ENCODE data around the gene PDGFRB. TPM values are rescaled to one million over a fixed set of nuclear protein-coding genes. Genes with fewer than 3 reads are reported as not detected.

The PDGFRB gene
- total and polyA plus RNA-seq, 10 of the 15 experiments (the other 5 are each of a cell fraction or from before 2014, with no cell fraction given): 0.02 to 3.0 (median 1.0) TPM

GRCh38 chr5:150066436-150066835 is 89.2 kb downstream of the PDGFRB start (continued):
- TF ChIP-seq, protein P1, sequence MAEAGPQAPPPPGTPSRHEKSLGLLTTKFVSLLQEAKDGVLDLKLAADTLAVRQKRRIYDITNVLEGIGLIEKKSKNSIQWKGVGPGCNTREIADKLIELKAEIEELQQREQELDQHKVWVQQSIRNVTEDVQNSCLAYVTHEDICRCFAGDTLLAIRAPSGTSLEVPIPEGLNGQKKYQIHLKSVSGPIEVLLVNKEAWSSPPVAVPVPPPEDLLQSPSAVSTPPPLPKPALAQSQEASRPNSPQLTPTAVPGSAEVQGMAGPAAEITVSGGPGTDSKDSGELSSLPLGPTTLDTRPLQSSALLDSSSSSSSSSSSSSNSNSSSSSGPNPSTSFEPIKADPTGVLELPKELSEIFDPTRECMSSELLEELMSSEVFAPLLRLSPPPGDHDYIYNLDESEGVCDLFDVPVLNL (IDR thresholded peaks at IDR 0.05; ENCODE audit: low read depth, low read length): no peak
- no peak for TF ChIP-seq STAT1 (conservative IDR thresholded peaks at IDR 0.05)
- TF ChIP-seq, protein P2, sequence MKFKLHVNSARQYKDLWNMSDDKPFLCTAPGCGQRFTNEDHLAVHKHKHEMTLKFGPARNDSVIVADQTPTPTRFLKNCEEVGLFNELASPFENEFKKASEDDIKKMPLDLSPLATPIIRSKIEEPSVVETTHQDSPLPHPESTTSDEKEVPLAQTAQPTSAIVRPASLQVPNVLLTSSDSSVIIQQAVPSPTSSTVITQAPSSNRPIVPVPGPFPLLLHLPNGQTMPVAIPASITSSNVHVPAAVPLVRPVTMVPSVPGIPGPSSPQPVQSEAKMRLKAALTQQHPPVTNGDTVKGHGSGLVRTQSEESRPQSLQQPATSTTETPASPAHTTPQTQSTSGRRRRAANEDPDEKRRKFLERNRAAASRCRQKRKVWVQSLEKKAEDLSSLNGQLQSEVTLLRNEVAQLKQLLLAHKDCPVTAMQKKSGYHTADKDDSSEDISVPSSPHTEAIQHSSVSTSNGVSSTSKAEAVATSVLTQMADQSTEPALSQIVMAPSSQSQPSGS (IDR thresholded peaks at IDR 0.05; ENCODE audit: low read length): no peak
- no peak for TF ChIP-seq ESRRA (IDR thresholded peaks at IDR 0.05; ENCODE audit: low read length)
- no peak for TF ChIP-seq HDGF (IDR thresholded peaks at IDR 0.05)

DNA sequence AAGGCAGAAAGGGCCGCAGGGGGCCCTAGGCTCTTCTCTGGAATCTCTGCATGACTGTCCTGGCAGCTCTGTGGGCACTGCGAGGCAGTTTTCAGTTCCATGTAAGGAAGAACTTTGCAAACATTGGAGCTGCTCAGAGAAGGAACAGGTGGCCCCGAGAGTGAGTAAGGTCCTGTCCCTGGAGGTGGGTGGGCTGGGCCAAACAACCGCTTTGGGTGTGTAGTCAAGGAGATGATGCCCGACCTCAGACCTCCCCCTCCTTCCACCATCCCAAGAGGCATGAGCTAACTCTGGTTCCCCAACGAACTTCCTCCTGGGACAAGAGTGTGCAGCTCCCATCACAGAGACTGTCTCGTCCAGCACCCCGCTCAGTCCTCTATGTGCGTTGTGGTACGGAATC is 89.8 kb downstream of the PDGFRB start:
- Histone ChIP-seq H2AFZ (ENCODE audit: control insufficient read depth, low read depth, low read length) (no peak overlapping the region), H3K4me1 (ENCODE audit: control insufficient read depth, insufficient read depth, low read length) (no peaks in the 10 kb centered on the region), H3K27ac (ENCODE audit: control insufficient read depth, insufficient read depth) (no peak overlapping the region), H3K9me3 (replicated peaks; ENCODE audit: control insufficient read depth, insufficient read depth, low read length) (no peaks in the 10 kb centered on the region), H3K79me2 (ENCODE audit: control insufficient read depth, insufficient read depth, low read length) (no peaks in the 10 kb centered on the region), H3K4me2 (ENCODE audit: control insufficient read depth, insufficient read depth) (no peak overlapping the region), H3K9ac (ENCODE audit: control insufficient read depth, insufficient read depth, low read length) (no peak overlapping the region), H3K4me3 (no peak overlapping the region), H3K36me3 (ENCODE audit: control insufficient read depth in 2 of 2, insufficient read depth in 2 of 2, low read length in 1 of 2) (no peaks in the 10 kb centered on the region), H4K20me1 (ENCODE audit: control insufficient read depth, insufficient read depth) (no peaks in the 10 kb centered on the region), H3K27me3 (replicated peaks in 1 of 2; ENCODE audit: control insufficient read depth in 2 of 2, insufficient read depth in 2 of 2, low read length in 1 of 2) (no peaks in the 10 kb centered on the region; a peak in 1 of 4 replicates)
- ATAC-seq (no peak), DNase-seq (ENCODE audit: low read depth, low spot score) (no peak), FAIRE-seq (no peak)
- no TSS peak for BruUV-seq (replicated peaks)
- ChIA-PET SMC1A (ENCODE audit: uncharacterized antibody, unreplicated experiment) (interaction anchor here (1.1 kb wide), 1 partner anchor 15 kb away, joined by 4 read pairs; no protein-coding TSS in a partner anchor), CTCF (interaction anchor here (0.6 to 3.0 kb wide), 5 partner anchors 9 to 214 kb away, joined by 3 to 12 read pairs (median 3); no protein-coding TSS in a partner anchor), RAD21 (ENCODE audit: unreplicated experiment) (interaction anchor here (0.9 to 1.2 kb wide), 2 partner anchors 9 to 12 kb away, joined by 3 read pairs; no protein-coding TSS in a partner anchor), POLR2A (no interaction called here)
- 20% methylated on average over 10 of the region's 10 CpGs for WGBS (ENCODE audit: insufficient coverage, insufficient replicate concordance, low lambda C conversion rate, missing lambda C conversion rate)
- intact Hi-C loops (cut with micrococcal nuclease; ENCODE audit: unreplicated experiment): no loop called here
- in situ Hi-C loops (cut with MboI): no loop called here
- TF ChIP-seq, protein P3, sequence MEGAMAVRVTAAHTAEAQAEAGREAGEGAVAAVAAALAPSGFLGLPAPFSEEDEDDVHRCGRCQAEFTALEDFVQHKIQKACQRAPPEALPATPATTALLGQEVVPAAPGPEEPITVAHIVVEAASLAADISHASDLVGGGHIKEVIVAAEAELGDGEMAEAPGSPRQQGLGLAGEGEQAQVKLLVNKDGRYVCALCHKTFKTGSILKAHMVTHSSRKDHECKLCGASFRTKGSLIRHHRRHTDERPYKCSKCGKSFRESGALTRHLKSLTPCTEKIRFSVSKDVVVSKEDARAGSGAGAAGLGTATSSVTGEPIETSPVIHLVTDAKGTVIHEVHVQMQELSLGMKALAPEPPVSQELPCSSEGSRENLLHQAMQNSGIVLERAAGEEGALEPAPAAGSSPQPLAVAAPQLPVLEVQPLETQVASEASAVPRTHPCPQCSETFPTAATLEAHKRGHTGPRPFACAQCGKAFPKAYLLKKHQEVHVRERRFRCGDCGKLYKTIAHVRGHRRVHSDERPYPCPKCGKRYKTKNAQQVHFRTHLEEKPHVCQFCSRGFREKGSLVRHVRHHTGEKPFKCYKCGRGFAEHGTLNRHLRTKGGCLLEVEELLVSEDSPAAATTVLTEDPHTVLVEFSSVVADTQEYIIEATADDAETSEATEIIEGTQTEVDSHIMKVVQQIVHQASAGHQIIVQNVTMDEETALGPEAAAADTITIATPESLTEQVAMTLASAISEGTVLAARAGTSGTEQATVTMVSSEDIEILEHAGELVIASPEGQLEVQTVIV (IDR thresholded peaks at IDR 0.05; ENCODE audit: borderline replicate concordance, partially characterized antibody): no peak
- no peak for TF ChIP-seq JUNB (IDR thresholded peaks at IDR 0.05)
- TF ChIP-seq HCFC1 (IDR thresholded peaks at IDR 0.05; ENCODE audit: low read length): no peak
- TF ChIP-seq, protein P4, sequence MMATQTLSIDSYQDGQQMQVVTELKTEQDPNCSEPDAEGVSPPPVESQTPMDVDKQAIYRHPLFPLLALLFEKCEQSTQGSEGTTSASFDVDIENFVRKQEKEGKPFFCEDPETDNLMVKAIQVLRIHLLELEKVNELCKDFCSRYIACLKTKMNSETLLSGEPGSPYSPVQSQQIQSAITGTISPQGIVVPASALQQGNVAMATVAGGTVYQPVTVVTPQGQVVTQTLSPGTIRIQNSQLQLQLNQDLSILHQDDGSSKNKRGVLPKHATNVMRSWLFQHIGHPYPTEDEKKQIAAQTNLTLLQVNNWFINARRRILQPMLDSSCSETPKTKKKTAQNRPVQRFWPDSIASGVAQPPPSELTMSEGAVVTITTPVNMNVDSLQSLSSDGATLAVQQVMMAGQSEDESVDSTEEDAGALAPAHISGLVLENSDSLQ (IDR thresholded peaks at IDR 0.05): no peak
- no peak for TF ChIP-seq POLR2AphosphoS2 (IDR thresholded peaks at IDR 0.05; ENCODE audit: low read depth, low read length)
- TF ChIP-seq IKZF1 (conservative IDR thresholded peaks at IDR 0.05): no peak
- no peak for TF ChIP-seq GATAD2B (conservative IDR thresholded peaks at IDR 0.05; ENCODE audit: low read depth)
- TF ChIP-seq, protein P5, sequence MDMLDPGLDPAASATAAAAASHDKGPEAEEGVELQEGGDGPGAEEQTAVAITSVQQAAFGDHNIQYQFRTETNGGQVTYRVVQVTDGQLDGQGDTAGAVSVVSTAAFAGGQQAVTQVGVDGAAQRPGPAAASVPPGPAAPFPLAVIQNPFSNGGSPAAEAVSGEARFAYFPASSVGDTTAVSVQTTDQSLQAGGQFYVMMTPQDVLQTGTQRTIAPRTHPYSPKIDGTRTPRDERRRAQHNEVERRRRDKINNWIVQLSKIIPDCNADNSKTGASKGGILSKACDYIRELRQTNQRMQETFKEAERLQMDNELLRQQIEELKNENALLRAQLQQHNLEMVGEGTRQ (IDR thresholded peaks at IDR 0.05; ENCODE audit: borderline replicate concordance, low read depth, low read length): no peak
- TF ChIP-seq, protein P6, sequence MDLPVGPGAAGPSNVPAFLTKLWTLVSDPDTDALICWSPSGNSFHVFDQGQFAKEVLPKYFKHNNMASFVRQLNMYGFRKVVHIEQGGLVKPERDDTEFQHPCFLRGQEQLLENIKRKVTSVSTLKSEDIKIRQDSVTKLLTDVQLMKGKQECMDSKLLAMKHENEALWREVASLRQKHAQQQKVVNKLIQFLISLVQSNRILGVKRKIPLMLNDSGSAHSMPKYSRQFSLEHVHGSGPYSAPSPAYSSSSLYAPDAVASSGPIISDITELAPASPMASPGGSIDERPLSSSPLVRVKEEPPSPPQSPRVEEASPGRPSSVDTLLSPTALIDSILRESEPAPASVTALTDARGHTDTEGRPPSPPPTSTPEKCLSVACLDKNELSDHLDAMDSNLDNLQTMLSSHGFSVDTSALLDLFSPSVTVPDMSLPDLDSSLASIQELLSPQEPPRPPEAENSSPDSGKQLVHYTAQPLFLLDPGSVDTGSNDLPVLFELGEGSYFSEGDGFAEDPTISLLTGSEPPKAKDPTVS (IDR thresholded peaks at IDR 0.05; ENCODE audit: low read depth, low read length): no peak
